Measurements from ENCODE around the gene NFKBIE.

The NFKBIE gene

GRCh38 chr6:44307217-44307616, 41.9 kb upstream of the NFKBIE start:
- peaks cover 3% of the 10 kb centered on the region; the same call in 1 of the 2 replicates for H4K20me1 ChIP-seq (ENCODE audit: insufficient read depth, low read length)
- H3K4me2 ChIP-seq (ENCODE audit: low read length): no peak overlapping the region
- no peaks in the 10 kb centered on the region for H3K27me3 ChIP-seq (ENCODE audit: low read depth, low read length)
- no peak overlapping the region for H2AFZ ChIP-seq (ENCODE audit: low read depth, low read length)
- H3K9ac ChIP-seq (ENCODE audit: low read length): no peak overlapping the region
- peaks cover 8% of the 10 kb centered on the region for H3K79me2 ChIP-seq (ENCODE audit: low read length)
- no peak overlapping the region for H3K4me3 ChIP-seq (ENCODE audit: low read length)
- H3K36me3 ChIP-seq (replicated peaks; ENCODE audit: low read depth, low read length): peaks cover 87% of the 10 kb centered on the region
- TF ChIP-seq CTCF (IDR thresholded peaks at IDR 0.05; ENCODE audit: low read depth, low read length): no peak
- TF ChIP-seq EZH2phosphoT487 (IDR thresholded peaks at IDR 0.05; ENCODE audit: low read depth): no peak
- H3K4me1 ChIP-seq (ENCODE audit: low read length): peaks cover 5% of the 10 kb centered on the region
- H3K9me3 ChIP-seq (ENCODE audit: insufficient read depth, low read length): no peaks in the 10 kb centered on the region
- no peak overlapping the region for H3K27ac ChIP-seq (ENCODE audit: low read length)

GRCh38 chr6:44306710-44307109, 41.4 kb upstream of the NFKBIE start:
- TF ChIP-seq CTCF (IDR thresholded peaks at IDR 0.05; ENCODE audit: low read depth, low read length) (no peak), EZH2phosphoT487 (IDR thresholded peaks at IDR 0.05; ENCODE audit: low read depth) (no peak)
- Histone ChIP-seq H3K9ac (ENCODE audit: low read length) (no peak overlapping the region), H3K79me2 (ENCODE audit: low read length) (peaks cover 3% of the 10 kb centered on the region), H4K20me1 (ENCODE audit: insufficient read depth, low read length) (peaks cover 3% of the 10 kb centered on the region; the same call in 1 of the 2 replicates), H3K36me3 (replicated peaks; ENCODE audit: low read depth, low read length) (peaks cover 91% of the 10 kb centered on the region), H3K27ac (ENCODE audit: low read length) (no peak overlapping the region), H3K4me3 (ENCODE audit: low read length) (no peak overlapping the region), H3K4me1 (ENCODE audit: low read length) (no peaks in the 10 kb centered on the region; the same call in 1 of the 2 replicates), H3K9me3 (ENCODE audit: insufficient read depth, low read length) (no peaks in the 10 kb centered on the region), H3K27me3 (ENCODE audit: low read depth, low read length) (no peaks in the 10 kb centered on the region), H2AFZ (ENCODE audit: low read depth, low read length) (no peak overlapping the region), H3K4me2 (ENCODE audit: low read length) (no peak overlapping the region)

GRCh38 chr6:44305200-44305725, 39.9 kb upstream of the NFKBIE start:
- H3K9ac ChIP-seq (ENCODE audit: low read length): no peak overlapping the region
- TF ChIP-seq CTCF (IDR thresholded peaks at IDR 0.05; ENCODE audit: low read depth, low read length): no peak
- TF ChIP-seq EZH2phosphoT487 (IDR thresholded peaks at IDR 0.05; ENCODE audit: low read depth): no peak
- H3K4me3 ChIP-seq (ENCODE audit: low read length): no peak overlapping the region
- no peaks in the 10 kb centered on the region for H3K27me3 ChIP-seq (ENCODE audit: low read depth, low read length)
- H4K20me1 ChIP-seq (ENCODE audit: insufficient read depth, low read length): peaks cover 3% of the 10 kb centered on the region; the same call in 1 of the 2 replicates
- H2AFZ ChIP-seq (ENCODE audit: low read depth, low read length): no peak overlapping the region
- H3K9me3 ChIP-seq (ENCODE audit: insufficient read depth, low read length): no peaks in the 10 kb centered on the region
- H3K4me2 ChIP-seq (ENCODE audit: low read length): no peak overlapping the region
- no peaks in the 10 kb centered on the region for H3K4me1 ChIP-seq (ENCODE audit: low read length)
- H3K79me2 ChIP-seq (ENCODE audit: low read length): no peaks in the 10 kb centered on the region
- H3K27ac ChIP-seq (ENCODE audit: low read length): no peak overlapping the region
- H3K36me3 ChIP-seq (replicated peaks; ENCODE audit: low read depth, low read length): peaks cover 91% of the 10 kb centered on the region

GRCh38 chr6:44304282-44305199, 39.2 kb upstream of the NFKBIE start:
- no peak overlapping the region for H3K27ac ChIP-seq (ENCODE audit: low read length)
- no peaks in the 10 kb centered on the region for H3K27me3 ChIP-seq (ENCODE audit: low read depth, low read length)
- no peak overlapping the region for H3K4me3 ChIP-seq (ENCODE audit: low read length)
- no peak overlapping the region for H3K4me2 ChIP-seq (ENCODE audit: low read length)
- no peak overlapping the region for H3K9ac ChIP-seq (ENCODE audit: low read length)
- H4K20me1 ChIP-seq (ENCODE audit: insufficient read depth, low read length): peaks cover 3% of the 10 kb centered on the region; the same call in 1 of the 2 replicates
- TF ChIP-seq CTCF (IDR thresholded peaks at IDR 0.05; ENCODE audit: low read depth, low read length) (peak; percentile 87), EZH2phosphoT487 (IDR thresholded peaks at IDR 0.05; ENCODE audit: low read depth) (no peak)
- no peaks in the 10 kb centered on the region for H3K79me2 ChIP-seq (ENCODE audit: low read length)
- H3K4me1 ChIP-seq (ENCODE audit: low read length): no peaks in the 10 kb centered on the region
- H3K9me3 ChIP-seq (ENCODE audit: insufficient read depth, low read length): no peaks in the 10 kb centered on the region
- H3K36me3 ChIP-seq (replicated peaks; ENCODE audit: low read depth, low read length): peaks cover 86% of the 10 kb centered on the region
- H2AFZ ChIP-seq (ENCODE audit: low read depth, low read length): no peak overlapping the region
